Prostate gland (tissue), 1 donor: Measurements from ENCODE around the gene MCUR1.
A peak's percentile ranks its signal among the peaks of the same experiment; 100 is the strongest.

Experiments
- POLR2A ChIP-seq: fragments of 450-650 bp; IDR thresholded peaks from one replicate; pipeline ENCODE4 v1.6.1; 2016; ENCODE audit warnings: antibody characterized with exemption, mild to moderate bottlenecking
- POLR2AphosphoS5 ChIP-seq: sonication (generic); formaldehyde crosslinking; IDR thresholded peaks from one replicate; pipeline ENCODE4 v1.6.1; 2017; ENCODE audit warnings: antibody characterized with exemption

GRCh38 chr6:13796781-13797180 is 17.6 kb downstream of the MCUR1 start:
- TF ChIP-seq POLR2AphosphoS5 (peak; percentile 82), POLR2A (no peak)
